ENCODE measurements around the gene GPR68.

DNA sequence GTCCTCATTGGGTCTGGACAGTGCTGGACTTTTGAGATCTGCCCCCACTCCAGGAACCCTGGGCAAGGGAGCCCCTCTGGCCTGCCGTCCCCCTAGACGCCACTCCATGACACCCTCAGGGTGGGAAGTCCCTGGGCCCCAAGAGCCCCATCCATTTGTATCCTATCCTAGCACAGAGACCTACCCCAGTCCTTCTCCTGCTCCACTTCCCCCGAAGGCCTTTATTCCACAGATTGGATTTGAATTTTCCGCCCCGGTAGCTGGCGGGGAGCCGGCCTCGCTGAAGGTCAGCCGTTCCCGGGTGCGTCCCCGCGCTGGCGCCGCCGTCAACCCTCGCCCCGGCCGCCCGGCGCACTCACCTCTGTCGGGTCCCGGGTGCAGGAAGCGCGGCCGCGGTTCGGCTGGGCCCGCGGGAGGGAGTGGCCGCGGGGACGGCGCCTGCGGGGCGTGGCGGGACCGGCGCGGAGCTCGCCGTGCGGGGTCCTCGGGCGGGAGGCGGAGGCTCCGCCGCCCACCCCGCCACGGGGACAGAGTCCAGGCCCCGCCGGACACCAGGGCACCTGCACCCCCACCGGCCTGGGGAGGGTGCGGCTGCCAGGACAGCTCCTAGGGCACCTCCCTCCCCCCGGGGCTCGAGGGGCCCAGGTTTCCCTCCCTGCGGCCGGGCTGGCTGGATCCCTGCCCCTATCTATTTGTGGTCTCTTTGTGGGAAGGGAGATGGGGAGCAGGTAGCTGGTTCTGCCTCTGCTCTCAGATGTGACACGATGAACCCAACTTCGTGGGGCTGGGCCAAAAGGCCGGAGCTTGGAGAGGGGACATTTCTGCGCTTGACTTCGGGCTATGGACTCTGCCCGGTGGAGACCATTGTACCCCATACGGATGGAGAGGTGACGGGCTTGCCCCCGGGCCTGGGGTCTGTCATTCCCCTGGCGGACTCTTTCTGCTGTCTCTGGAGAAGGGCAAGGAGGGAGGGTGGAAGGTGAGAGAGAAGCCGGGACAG is 19.9 kb upstream of the GPR68 start:
- TF ChIP-seq, protein P1, sequence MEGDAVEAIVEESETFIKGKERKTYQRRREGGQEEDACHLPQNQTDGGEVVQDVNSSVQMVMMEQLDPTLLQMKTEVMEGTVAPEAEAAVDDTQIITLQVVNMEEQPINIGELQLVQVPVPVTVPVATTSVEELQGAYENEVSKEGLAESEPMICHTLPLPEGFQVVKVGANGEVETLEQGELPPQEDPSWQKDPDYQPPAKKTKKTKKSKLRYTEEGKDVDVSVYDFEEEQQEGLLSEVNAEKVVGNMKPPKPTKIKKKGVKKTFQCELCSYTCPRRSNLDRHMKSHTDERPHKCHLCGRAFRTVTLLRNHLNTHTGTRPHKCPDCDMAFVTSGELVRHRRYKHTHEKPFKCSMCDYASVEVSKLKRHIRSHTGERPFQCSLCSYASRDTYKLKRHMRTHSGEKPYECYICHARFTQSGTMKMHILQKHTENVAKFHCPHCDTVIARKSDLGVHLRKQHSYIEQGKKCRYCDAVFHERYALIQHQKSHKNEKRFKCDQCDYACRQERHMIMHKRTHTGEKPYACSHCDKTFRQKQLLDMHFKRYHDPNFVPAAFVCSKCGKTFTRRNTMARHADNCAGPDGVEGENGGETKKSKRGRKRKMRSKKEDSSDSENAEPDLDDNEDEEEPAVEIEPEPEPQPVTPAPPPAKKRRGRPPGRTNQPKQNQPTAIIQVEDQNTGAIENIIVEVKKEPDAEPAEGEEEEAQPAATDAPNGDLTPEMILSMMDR (IDR thresholded peaks at IDR 0.05) = no peak
- TF ChIP-seq POLR2A (IDR thresholded peaks at IDR 0.05) = no peak
